Measurements from ENCODE around the gene CDKN2D. TPM values are rescaled to one million over a fixed set of nuclear protein-coding genes. Genes with fewer than 3 reads are reported as not detected.
"Not testable (repeated sequence)": the region's sequence is repeated elsewhere in the genome, so short reads cannot be mapped to it uniquely, and the experiment has no call there.

The CDKN2D gene
- total RNA-seq, 1 experiment from 2014 or later = 14.5 TPM

DNA sequence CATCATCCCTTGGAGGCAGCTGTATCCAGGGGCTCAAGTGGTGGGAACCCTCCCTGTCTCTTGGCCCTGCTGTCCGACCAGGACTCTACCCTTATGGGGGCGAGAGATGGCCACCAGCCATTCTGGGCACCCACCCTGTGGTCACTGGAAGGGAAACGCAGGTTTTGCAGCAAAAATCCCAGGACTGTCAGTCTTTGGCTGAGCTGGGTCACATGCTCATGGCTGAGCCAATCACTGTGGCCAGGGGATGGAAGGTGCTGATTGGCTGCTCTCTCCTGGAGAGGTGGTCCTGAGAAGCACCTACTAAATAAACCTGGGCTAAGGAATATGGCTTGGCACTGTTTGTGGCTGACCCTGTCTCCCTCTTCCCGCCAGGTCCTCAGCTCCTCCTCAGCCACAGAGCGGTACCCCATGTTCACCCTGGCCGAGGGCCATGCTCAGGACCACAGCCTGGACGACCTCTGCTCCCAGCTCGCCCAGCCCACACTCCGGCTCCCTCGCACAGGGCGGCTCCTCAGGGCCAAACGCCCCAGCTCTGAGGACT lies 16.2 kb downstream of the CDKN2D start:
- peak; percentile 41 for DNase-seq (ENCODE audit: low read depth)

DNA sequence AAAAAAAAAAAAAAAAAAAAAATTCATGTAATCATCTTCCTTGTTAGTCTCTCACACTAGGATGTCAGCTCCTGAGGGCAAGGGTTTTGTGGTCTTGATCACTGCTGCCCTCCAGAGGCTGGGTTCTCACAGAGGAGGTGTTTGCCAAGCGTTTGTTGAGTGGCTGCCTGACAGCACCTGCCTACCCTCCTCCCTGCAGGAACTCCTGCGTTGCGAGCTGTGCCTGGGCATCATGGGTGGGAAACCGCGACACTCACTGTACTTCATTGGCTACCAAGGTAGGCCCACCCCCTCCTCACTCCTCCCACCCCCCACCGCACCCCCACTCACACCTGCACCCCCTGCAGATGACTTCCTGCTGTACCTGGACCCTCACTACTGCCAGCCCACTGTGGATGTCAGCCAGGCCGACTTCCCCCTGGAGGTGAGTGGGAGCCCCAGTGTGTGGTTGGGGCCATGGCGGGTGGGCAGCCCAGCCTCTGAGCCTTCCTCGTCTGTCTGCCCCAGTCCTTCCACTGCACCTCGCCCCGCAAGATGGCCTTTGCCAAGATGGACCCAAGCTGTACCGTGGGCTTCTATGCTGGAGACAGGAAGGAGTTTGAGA lies 17.0 kb downstream of the CDKN2D start:
- DNase-seq (ENCODE audit: low read depth) = peak; percentile 54

- DNase-seq (ENCODE audit: low read depth) = not testable (repeated sequence)
Measured at GRCh38 chr19:10551006-10551405, 17.8 kb downstream of the CDKN2D start.

DNA sequence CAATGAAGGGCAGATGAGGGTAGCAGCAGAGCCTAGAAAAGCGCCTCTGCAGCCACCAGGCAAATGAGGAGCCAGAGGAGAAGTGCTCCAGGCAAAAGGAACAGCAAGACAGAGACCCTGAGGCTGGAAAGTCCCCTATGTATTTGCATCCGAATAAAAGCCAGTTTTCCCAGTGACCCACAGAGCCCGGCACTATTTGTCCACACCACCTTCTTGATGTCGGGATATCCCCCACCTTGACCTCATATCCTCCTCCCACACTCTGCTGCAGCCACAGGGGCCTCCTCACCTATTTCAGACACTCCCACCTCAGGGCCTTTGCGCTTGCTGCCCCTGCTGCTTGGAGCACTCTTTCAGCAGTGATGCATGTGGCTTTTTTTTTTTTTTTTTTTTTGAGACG lies 18.4 kb downstream of the CDKN2D start:
- no peak for DNase-seq (ENCODE audit: low read depth)

DNA sequence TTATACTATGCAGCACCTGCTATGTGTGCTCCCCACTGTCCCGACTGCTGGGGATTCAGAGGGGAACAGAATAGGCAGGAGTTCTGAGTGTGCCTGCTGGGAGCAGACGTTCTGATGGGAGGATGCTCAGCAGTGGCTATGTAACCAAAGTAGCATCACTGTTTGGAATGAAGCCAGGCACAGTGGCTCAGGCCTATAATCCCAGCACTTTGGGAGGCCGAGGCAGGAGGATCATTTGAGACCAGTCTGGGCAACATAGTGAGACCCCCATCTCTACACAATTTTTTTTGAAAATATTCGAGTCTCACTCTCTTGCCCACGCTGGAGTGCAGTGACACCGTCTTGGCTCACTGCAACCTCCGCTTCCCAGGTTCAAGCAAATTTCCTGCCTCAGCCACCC lies 19.0 kb downstream of the CDKN2D start:
- DNase-seq (ENCODE audit: low read depth) = no peak

- DNase-seq (ENCODE audit: low read depth) = no peak
Measured at GRCh38 chr19:10548746-10549276, 20.0 kb downstream of the CDKN2D start.

DNA sequence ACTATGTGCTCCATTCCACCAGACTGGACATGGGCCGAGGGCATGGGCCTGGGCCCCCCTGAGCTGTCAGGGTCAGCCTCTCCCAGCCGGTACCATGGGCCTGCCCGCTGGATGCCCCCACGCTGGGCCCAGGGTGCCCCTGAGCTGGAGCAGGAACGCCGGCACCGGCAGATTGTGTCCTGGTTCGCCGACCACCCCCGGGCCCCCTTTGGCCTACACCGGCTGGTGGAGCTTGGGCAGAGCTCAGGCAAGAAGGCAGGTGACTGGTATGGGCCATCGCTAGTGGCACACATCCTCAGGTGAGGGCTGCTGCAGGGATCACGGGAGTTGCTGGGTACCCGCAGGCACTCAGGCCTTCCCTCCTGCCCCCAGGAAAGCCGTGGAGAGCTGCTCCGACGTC lies 22.0 kb downstream of the CDKN2D start:
- no peak for DNase-seq (ENCODE audit: low read depth)

DNA sequence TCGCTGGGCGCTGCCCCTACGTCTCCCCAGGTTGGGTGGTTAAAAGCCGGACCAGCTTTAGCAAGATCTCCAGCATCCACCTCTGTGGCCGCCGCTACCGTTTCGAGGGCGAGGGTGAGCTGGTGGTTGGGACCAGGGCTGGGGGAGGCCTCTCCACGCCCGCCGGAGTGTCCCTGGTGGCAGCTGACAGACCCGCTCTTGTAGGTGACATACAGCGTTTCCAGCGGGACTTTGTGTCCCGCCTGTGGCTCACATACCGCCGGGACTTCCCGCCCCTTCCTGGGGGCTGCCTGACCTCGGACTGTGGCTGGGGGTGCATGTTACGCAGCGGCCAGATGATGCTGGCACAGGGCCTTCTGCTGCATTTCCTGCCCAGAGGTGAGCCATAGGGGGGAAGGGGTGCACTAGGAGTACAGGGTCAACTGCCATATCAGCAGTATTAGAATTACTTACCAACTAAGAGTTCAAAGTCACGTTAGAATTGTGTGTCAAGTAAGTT lies 24.0 kb downstream of the CDKN2D start:
- DNase-seq (ENCODE audit: low read depth) = no peak

DNA sequence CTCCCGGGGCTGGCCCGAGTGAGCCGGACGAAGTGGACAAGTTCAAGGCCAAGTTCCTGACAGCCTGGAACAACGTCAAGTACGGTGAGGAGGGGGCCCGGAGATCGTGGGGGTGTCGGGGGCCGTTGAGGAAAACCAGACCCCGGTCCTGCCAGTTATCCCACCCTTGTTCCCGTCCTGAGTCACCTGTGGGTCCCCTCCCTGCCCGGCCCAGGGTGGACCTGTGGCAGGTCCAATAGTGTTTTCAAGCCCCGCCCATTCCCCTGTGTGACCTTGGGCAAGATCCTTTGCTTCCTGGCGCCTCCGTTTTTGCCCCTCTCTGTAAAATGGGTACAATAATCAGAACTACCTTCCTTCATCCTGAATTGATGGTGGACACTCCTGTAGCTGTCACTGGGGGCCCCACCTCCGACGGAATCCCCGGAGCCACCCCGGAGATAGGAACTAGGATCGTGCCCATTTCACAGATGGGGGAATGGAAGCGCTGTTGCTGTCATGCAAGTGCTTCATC lies 24.5 kb downstream of the CDKN2D start:
- no peak for DNase-seq (ENCODE audit: low read depth)

GRCh38 chr19:10543420-10544241 lies 25.1 kb downstream of the CDKN2D start, which contains the start of gene ATG4D:
Gene ATG4D (plus strand): TSS chr19:10543904. CDS start chr19:10544091, 187 bp downstream.
- DNase-seq (ENCODE audit: low read depth) = no peak

- no peak for DNase-seq (ENCODE audit: low read depth)
Measured at GRCh38 chr19:10543059-10543419, 25.7 kb downstream of the CDKN2D start.

DNA sequence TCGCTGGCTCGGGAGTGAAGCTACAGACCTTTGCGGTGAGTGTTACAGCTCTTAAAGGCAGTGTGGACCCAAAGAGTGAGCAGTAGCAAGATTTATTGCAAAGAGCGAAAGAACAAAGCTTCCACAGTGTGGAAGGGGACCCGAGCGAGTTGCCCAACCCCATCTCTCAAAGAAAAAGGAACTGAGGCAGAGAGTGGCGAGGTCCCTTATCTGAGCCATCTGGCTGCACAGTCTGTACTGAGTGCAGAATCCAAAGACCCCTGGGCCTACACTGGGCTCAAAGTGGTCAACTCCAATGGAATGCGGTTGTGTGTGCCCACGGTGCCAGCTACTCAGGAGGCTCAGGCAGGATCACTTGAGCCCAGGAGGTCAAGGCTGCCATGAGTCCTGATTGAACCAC lies 29.8 kb downstream of the CDKN2D start:
- DNase-seq (ENCODE audit: low read depth) = not testable (repeated sequence)

- no peak for DNase-seq (ENCODE audit: low read depth)
Measured at GRCh38 chr19:10538204-10538983, 30.4 kb downstream of the CDKN2D start.

GRCh38 chr19:10537668-10538067 lies 31.1 kb downstream of the CDKN2D start:
- DNase-seq (ENCODE audit: low read depth) = no peak

DNA sequence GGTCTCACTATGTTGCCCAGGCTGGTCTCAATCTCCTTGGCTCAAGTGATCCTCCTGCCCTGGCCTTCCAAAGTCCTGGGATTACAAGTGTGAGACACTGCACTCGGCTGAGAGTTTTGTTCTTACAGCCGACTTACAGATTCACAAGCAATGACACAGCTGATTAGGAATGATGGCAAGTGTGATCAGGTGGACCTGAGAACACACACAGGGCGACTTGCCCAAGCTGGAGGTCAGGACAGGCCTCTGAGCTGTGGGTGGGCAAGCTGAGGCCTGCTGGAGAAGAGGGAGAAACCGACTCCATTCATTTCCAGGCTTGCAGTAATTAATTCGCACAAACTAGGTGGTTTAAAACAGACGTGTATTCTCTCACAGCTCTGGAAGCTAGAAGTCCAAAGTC lies 33.2 kb downstream of the CDKN2D start:
- no peak for DNase-seq (ENCODE audit: low read depth)

GRCh38 chr19:10533646-10534386 lies 35.0 kb downstream of the CDKN2D start:
- DNase-seq (ENCODE audit: low read depth) = no peak

DNA sequence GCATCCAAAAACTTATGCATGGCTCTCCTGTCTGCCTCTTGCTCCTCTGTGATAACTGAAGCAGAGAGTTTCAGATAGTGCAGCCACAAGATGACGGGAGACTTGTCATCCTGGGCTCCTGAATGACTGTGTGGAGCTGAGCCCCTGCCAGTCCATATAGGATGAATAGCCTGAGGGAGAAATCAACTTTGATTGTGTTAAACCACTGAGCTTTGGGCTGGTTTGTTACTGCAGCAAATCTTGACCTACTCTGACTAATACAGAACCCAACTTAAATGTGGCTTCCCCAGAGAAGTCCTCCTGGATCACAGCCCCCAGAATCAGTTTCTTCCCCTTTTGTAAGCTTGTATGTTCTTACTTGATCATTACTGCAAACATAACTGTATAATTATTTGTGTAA lies 36.3 kb downstream of the CDKN2D start:
- no peak for DNase-seq (ENCODE audit: low read depth)

GRCh38 chr19:10526887-10527286 lies 41.9 kb downstream of the CDKN2D start:
- not testable (repeated sequence) for DNase-seq (ENCODE audit: low read depth)

- no peak for DNase-seq (ENCODE audit: low read depth)
Measured at GRCh38 chr19:10525636-10526035, 43.1 kb downstream of the CDKN2D start.

- no peak for DNase-seq (ENCODE audit: low read depth)
Measured at GRCh38 chr19:10523135-10523636, 45.6 kb downstream of the CDKN2D start.

All from HT1080 (cell line).